Epithelial cell of proximal tubule (primary cell): ENCODE measurements around the gene UBE2K. TPM values are rescaled to one million over a fixed set of nuclear protein-coding genes. Genes with fewer than 3 reads are reported as not detected.

Experiments
- DNase-seq: peaks from one replicate; pipeline ENCODE4 v3.0.0-alpha.2; 2011; ENCODE audit warnings: low read depth
- H3K4me3 ChIP-seq: 2 replicates; pipeline ENCODE4 v1.5.1; 2011; ENCODE audit warnings: low read depth, mild to moderate bottlenecking, low read length
- CTCF ChIP-seq: conservative IDR thresholded peaks from 2 replicates; pipeline ENCODE4 v1.5.1; 2012; ENCODE audit warnings: low read depth, mild to moderate bottlenecking, low read length
- total RNA-seq: library from RNA; depleted of rRNA; stranded (reverse); fragments of >200 nt; gene quantifications from 2 replicates; pipeline ENCODE4 v1.2.3, GENCODE V29; 2015

The UBE2K gene
- total RNA-seq, 1 donor from 2014 or later, result 26.1 TPM

- H3K4me3 ChIP-seq, result no peak overlapping the region
- no peak for TF ChIP-seq CTCF
- no peak for DNase-seq
These were observed 43.5 kb downstream of the UBE2K start for GRCh38 chr4:39741401-39741800.

GRCh38 chr4:39745920-39746319 is 48.0 kb downstream of the UBE2K start:
- no peak overlapping the region for H3K4me3 ChIP-seq
- no peak for TF ChIP-seq CTCF
- no peak for DNase-seq

GRCh38 chr4:39750216-39750615 is 52.3 kb downstream of the UBE2K start:
- no peak overlapping the region for H3K4me3 ChIP-seq
- TF ChIP-seq CTCF, result no peak
- no peak for DNase-seq

- no peak overlapping the region for H3K4me3 ChIP-seq
- no peak for TF ChIP-seq CTCF
- DNase-seq, result no peak
These were observed 56.4 kb downstream of the UBE2K start for GRCh38 chr4:39754309-39754708.

GRCh38 chr4:39756159-39756558 is 58.2 kb downstream of the UBE2K start:
- H3K4me3 ChIP-seq, result no peak overlapping the region
- no peak for DNase-seq
- no peak for TF ChIP-seq CTCF

DNA sequence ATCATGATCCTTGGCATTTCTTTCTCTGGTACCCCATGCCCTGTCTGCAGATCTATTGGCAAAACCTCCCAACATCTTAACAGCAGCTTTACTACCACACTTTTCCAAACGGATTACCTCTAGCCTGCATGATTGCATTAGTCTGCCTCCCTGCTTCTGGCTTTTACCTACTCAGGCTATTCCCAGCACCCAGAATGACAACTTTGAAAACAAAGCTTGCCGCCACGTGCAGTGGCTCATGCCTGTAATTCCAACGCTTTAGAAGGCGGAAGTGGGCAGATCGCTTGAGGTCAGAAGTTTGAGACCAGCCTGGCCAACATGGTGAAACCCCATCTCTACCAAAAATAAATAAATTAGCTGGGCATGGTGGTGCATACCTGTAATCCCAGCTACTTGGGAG is 60.2 kb downstream of the UBE2K start:
- DNase-seq, result no peak
- no peak overlapping the region for H3K4me3 ChIP-seq
- no peak for TF ChIP-seq CTCF

DNA sequence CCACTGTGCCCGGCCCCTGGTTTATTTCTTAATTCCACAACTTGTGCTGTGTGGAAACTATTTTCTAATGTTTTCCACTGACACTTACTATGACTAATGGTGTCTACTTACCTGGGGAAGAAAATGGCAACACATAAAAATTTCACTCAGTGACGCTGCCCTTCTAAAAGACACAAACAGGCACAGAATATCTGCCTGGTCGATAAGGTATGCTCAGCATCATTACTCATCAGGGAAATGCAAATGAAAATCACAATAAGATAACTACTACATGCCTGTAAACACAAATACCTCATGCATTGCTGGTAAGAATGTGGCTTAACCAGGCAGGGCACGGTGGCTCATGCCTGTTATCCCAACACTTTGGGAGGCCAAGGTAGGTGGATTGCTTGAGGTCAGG is 61.6 kb downstream of the UBE2K start:
- no peak overlapping the region for H3K4me3 ChIP-seq
- no peak for DNase-seq
- no peak for TF ChIP-seq CTCF
